Epithelial cell of prostate (primary cell): ENCODE measurements around the gene ARG2.

Experiments
- DNase-seq: peaks from one replicate; pipeline ENCODE4 v3.0.0-alpha.2; 2011; ENCODE audit warnings: low read depth, low spot score
- H3K27ac ChIP-seq: fragments of 450-650 bp; 2 replicates; pipeline ENCODE4 v1.5.1; 2017; ENCODE audit warnings: mild to moderate bottlenecking

ARG2 gene

GRCh38 chr14:67619446-67620216, at the start of gene ARG2:
ARG2 (plus strand) TSS chr14:67619920; CDS start chr14:67619978, 58 bp downstream.
- peak within 1 kb of the TSS; percentile 52 for H3K27ac ChIP-seq

GRCh38 chr14:67570453-67570852, 49.3 kb upstream of the ARG2 start:
- H3K27ac ChIP-seq, result no peak overlapping the region
- DNase-seq, result no peak

More at GRCh38 chr14:67619446-67620216, at the start of gene ARG2:
- peak; percentile 75 for DNase-seq

GRCh38 chr14:67571275-67571990, 48.3 kb upstream of the ARG2 start:
- DNase-seq, result no peak
- no peak overlapping the region for H3K27ac ChIP-seq

GRCh38 chr14:67571991-67572323, 47.8 kb upstream of the ARG2 start:
- no peak for DNase-seq
- no peak overlapping the region for H3K27ac ChIP-seq

- no peak for DNase-seq
- H3K27ac ChIP-seq, result no peak overlapping the region
These were observed 47.1 kb upstream of the ARG2 start for GRCh38 chr14:67572608-67573007.

- no peak for DNase-seq
- H3K27ac ChIP-seq, result no peak overlapping the region
These were observed 46.3 kb upstream of the ARG2 start for GRCh38 chr14:67573228-67574010.

GRCh38 chr14:67574156-67574555, 45.6 kb upstream of the ARG2 start:
- no peak for DNase-seq
- H3K27ac ChIP-seq, result no peak overlapping the region

- DNase-seq, result no peak
- no peak overlapping the region for H3K27ac ChIP-seq
These were observed 44.9 kb upstream of the ARG2 start for GRCh38 chr14:67574806-67575205.

GRCh38 chr14:67575684-67576083, 44.0 kb upstream of the ARG2 start:
- DNase-seq, result peak; percentile 22
- no peak overlapping the region for H3K27ac ChIP-seq

- no peak for DNase-seq
- H3K27ac ChIP-seq, result no peak overlapping the region
These were observed 43.3 kb upstream of the ARG2 start for GRCh38 chr14:67576216-67576955.

- DNase-seq, result no peak
These were observed 42.4 kb upstream of the ARG2 start for GRCh38 chr14:67577181-67577808.

GRCh38 chr14:67577909-67578749, 41.6 kb upstream of the ARG2 start:
- H3K27ac ChIP-seq, result no peak overlapping the region
- DNase-seq, result no peak

More at GRCh38 chr14:67577181-67577808, 42.4 kb upstream of the ARG2 start:
- H3K27ac ChIP-seq, result no peak overlapping the region

GRCh38 chr14:67579040-67579439, 40.7 kb upstream of the ARG2 start:
- no peak for DNase-seq
- H3K27ac ChIP-seq, result no peak overlapping the region

GRCh38 chr14:67579636-67580035, 40.1 kb upstream of the ARG2 start:
- DNase-seq, result no peak
- no peak overlapping the region for H3K27ac ChIP-seq

- no peak for DNase-seq
- H3K27ac ChIP-seq, result no peak overlapping the region
These were observed 39.2 kb upstream of the ARG2 start for GRCh38 chr14:67580336-67581171.

GRCh38 chr14:67581643-67582042, 38.1 kb upstream of the ARG2 start:
- no peak for DNase-seq
- no peak overlapping the region for H3K27ac ChIP-seq

GRCh38 chr14:67582061-67582460, 37.7 kb upstream of the ARG2 start:
- DNase-seq, result no peak
- no peak overlapping the region for H3K27ac ChIP-seq
